Activated CD8-positive, alpha-beta memory T cell treated with anti-CD3 and anti-CD28 coated beads, Interleukin-2, amount 10 ng/mL, durations not matched to agents 7 days and 5 days (primary cell): ENCODE results near the gene NOP10. TPM values are rescaled to one million over a fixed set of nuclear protein-coding genes. Genes with fewer than 3 reads are reported as not detected.
"Not testable (repeated sequence)": the region's sequence is repeated elsewhere in the genome, so short reads cannot be mapped to it uniquely, and the experiment has no call there.

ENCODE experiments used
- ATAC-seq: fragments of 150-1000 bp; cut with Tn5 transposase; one replicate; pipeline ENCODE4 v1.10.0; 2021; ENCODE audit warnings: moderate library complexity
- CTCF ChIA-PET: fragments of 350-600 bp; sonication (Branson Sonifier 250); formaldehyde crosslinking; loops from one replicate; lab custom pipeline; 2021; ENCODE audit warnings: antibody characterized with exemption; lab: Charles Lee
- DNase-seq: peaks from one replicate; pipeline ENCODE4 v3.0.0-alpha.2; 2020
- H3K27ac Mint-ChIP-seq: one replicate; pipeline ENCODE4 v1.8.0; 2021; ENCODE audit warnings: mild to moderate bottlenecking, mixed read lengths
- H3K27me3 Mint-ChIP-seq: one replicate; pipeline ENCODE4 v1.8.0; 2021; ENCODE audit warnings: mixed read lengths
- H3K36me3 Mint-ChIP-seq: one replicate; pipeline ENCODE4 v1.8.0; 2021; ENCODE audit warnings: mild to moderate bottlenecking, mixed read lengths
- H3K4me1 Mint-ChIP-seq: one replicate; pipeline ENCODE4 v1.8.0; 2021; ENCODE audit warnings: mixed read lengths
- H3K4me3 Mint-ChIP-seq: one replicate; pipeline ENCODE4 v1.8.0; 2021; ENCODE audit warnings: mild to moderate bottlenecking, moderate library complexity, mixed read lengths
- H3K9me3 Mint-ChIP-seq: one replicate; pipeline ENCODE4 v1.8.0; 2022; ENCODE audit warnings: low read depth, mixed read lengths
- total RNA-seq, 2 experiments: library from RNA; stranded (reverse); gene quantifications; one replicate each; pipeline ENCODE4 v1.2.3, GENCODE V29; 2021

Gene NOP10
- 100 to 1,000 TPM; 166 to 249 TPM for total RNA-seq

GRCh38 chr15:34342737-34343575 lies at the start of gene NOP10, which contains the start of gene NUTM1:
TSS of gene NOP10 (minus strand) at chr15:34343136. CDS start at chr15:34343073, 63 bp downstream.
TSS of gene NUTM1 (plus strand) at chr15:34343315. CDS start at chr15:34343697, 382 bp downstream.
- CTCF ChIA-PET: interaction anchor here (0.8 to 3.2 kb wide), 23 partner anchors 9 to 280 kb away, joined by 3 to 55 read pairs (median 4); partner anchors contain the start of genes KATNBL1 and LPCAT4
- ATAC-seq (peak; percentile 85), DNase-seq (peak; percentile 96)
- Mint-ChIP-seq H3K27ac (peak within 1 kb of the TSS; percentile 67), H3K4me1 (peaks cover 29% of the 10 kb centered on the region), H3K9me3 (no peaks in the 10 kb centered on the region), H3K4me3 (no peak within 1 kb of the TSS), H3K36me3 (peaks cover 23% of the 10 kb centered on the region), H3K27me3 (peaks cover 2% of the 10 kb centered on the region)

GRCh38 chr15:34389594-34390086 lies 46.7 kb upstream of the NOP10 start:
- H3K4me3 Mint-ChIP-seq, ATAC-seq, CTCF ChIA-PET, H3K4me1 Mint-ChIP-seq, DNase-seq, H3K36me3 Mint-ChIP-seq, H3K27me3 Mint-ChIP-seq, H3K9me3 Mint-ChIP-seq, H3K27ac Mint-ChIP-seq: not testable (repeated sequence)

DNA sequence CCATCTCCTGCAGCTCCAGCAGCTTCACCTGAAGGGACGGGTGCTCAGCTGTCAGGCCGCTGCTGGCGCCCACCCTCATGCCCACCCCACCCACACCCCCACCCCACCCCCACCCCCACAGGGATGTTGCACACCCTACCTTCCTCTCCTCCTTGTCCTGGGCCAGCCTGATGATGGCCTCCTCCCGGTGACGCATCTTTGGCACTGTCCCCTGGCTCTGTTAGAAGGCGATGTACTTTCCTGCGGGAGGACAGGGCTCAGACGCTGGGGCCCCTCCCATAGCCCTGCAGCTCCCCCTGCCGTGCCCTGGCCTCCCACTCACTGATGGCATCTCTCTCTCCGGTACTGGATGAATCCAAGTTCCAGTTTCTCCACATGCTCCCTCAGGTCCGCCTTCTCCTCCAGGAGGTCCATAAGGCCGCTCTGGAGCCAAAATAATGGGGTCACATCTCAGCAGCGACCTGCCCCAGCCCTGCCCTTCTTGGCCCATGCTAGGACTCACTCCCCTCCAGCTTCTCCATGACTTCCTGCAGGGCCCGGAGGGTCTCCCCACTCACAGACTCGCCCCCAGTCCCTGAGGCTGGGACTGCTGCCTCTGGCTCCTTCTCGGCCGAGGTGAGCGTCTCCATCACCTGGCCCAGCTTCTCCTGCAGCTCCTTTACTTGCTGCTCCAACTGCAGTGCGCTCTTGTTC lies 39.0 kb upstream of the NOP10 start:
- H3K27ac Mint-ChIP-seq, H3K4me1 Mint-ChIP-seq, H3K27me3 Mint-ChIP-seq, H3K36me3 Mint-ChIP-seq, DNase-seq, H3K4me3 Mint-ChIP-seq, CTCF ChIA-PET, H3K9me3 Mint-ChIP-seq, ATAC-seq: not testable (repeated sequence)

DNA sequence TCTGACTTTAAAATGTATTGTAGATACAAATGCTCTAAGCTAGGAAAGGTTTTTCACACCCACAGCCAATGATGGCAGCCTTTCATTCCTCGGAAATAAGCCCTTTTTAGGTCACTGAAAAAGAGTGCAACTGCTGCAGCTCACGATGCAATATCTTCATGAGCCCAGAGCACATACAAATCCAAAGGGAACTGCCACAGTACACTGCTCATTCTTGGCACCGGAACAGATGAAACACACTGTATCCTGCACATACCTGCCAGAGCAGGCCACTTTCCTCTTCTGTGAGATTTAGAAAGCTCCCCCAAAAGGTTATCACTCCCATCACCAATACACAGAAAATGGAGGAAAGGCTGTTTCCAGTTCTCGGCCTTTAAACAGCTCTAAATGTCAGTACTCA lies 37.6 kb upstream of the NOP10 start:
- H3K9me3 Mint-ChIP-seq, ATAC-seq, DNase-seq, H3K36me3 Mint-ChIP-seq, CTCF ChIA-PET, H3K27me3 Mint-ChIP-seq, H3K4me3 Mint-ChIP-seq, H3K4me1 Mint-ChIP-seq, H3K27ac Mint-ChIP-seq: not testable (repeated sequence)

GRCh38 chr15:34376856-34377255 lies 33.9 kb upstream of the NOP10 start:
- H3K27me3 Mint-ChIP-seq: no peaks in the 10 kb centered on the region
- no peak for DNase-seq
- H3K4me3 Mint-ChIP-seq: no peak overlapping the region
- CTCF ChIA-PET: interaction anchor here (0.9 kb wide), 1 partner anchor 9 kb away, joined by 4 read pairs; the partner anchor contains the start of gene LPCAT4
- ATAC-seq: no peak
- H3K27ac Mint-ChIP-seq: no peak overlapping the region
- no peaks in the 10 kb centered on the region for H3K4me1 Mint-ChIP-seq
- H3K9me3 Mint-ChIP-seq: no peaks in the 10 kb centered on the region
- peaks cover 5% of the 10 kb centered on the region for H3K36me3 Mint-ChIP-seq

GRCh38 chr15:34375541-34375940 lies 32.6 kb upstream of the NOP10 start:
- not testable (repeated sequence) for ATAC-seq, H3K4me3 Mint-ChIP-seq, H3K9me3 Mint-ChIP-seq, DNase-seq, H3K36me3 Mint-ChIP-seq, H3K4me1 Mint-ChIP-seq, H3K27me3 Mint-ChIP-seq, H3K27ac Mint-ChIP-seq
- CTCF ChIA-PET: interaction anchor here (1.2 kb wide), 1 partner anchor 33 kb away, joined by 6 read pairs; the partner anchor contains the start of genes NOP10 and NUTM1

DNA sequence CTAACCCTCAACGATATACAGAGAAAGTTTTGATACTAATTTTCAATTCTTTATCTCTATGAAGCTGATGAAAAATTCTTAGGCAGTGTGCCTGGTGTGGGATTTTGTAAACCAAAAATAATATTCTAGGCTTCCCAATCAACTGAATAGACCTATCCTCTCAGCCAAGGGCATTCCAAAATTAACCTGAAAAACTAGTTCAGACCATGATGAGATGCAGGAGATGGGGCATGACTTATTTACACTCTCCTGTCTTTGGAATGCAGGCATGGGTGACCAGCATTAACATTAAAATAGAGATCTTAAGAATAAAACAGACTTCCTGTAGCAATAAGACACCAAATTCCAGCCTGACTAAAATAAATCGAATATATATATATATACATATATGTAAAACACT lies 31.9 kb upstream of the NOP10 start:
- no peak overlapping the region for H3K27ac Mint-ChIP-seq
- CTCF ChIA-PET: no interaction called here
- DNase-seq (no peak), ATAC-seq (no peak)
- no peaks in the 10 kb centered on the region for H3K27me3 Mint-ChIP-seq
- H3K36me3 Mint-ChIP-seq: peaks cover 7% of the 10 kb centered on the region
- peaks cover 6% of the 10 kb centered on the region for H3K4me1 Mint-ChIP-seq
- H3K4me3 Mint-ChIP-seq: no peak overlapping the region
- H3K9me3 Mint-ChIP-seq: no peaks in the 10 kb centered on the region

DNA sequence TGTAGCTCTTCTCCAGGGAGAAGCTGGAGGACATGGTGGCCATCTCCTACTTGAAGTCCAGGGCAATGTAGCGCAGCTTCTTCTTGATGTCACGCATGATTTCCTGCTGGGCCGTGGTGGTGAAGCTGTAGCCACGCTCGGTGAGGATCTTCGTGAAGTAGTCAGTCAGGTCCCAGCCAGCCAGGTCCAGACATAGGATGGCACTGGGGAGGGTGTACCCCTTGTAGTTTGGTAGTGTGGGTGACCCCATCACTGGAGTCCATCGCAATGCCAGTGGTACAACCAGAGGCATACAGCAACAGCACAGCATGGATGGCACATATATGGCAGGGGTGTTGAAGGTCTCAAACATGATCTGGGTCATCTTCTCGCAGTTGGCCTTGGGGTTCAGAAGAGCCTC lies 31.0 kb upstream of the NOP10 start:
- peaks cover 6% of the 10 kb centered on the region for H3K36me3 Mint-ChIP-seq
- H3K4me3 Mint-ChIP-seq: no peak overlapping the region
- no peak overlapping the region for H3K27ac Mint-ChIP-seq
- no peaks in the 10 kb centered on the region for H3K9me3 Mint-ChIP-seq
- H3K4me1 Mint-ChIP-seq: peaks cover 12% of the 10 kb centered on the region
- ATAC-seq (no peak), DNase-seq (no peak)
- H3K27me3 Mint-ChIP-seq: no peaks in the 10 kb centered on the region
- CTCF ChIA-PET: no interaction called here

GRCh38 chr15:34370643-34371042 lies 27.7 kb upstream of the NOP10 start:
- no peak for ATAC-seq
- no peaks in the 10 kb centered on the region for H3K27me3 Mint-ChIP-seq
- CTCF ChIA-PET: no interaction called here
- H3K4me1 Mint-ChIP-seq: peaks cover 24% of the 10 kb centered on the region
- no peak overlapping the region for H3K4me3 Mint-ChIP-seq
- peaks cover 5% of the 10 kb centered on the region for H3K36me3 Mint-ChIP-seq
- no peaks in the 10 kb centered on the region for H3K9me3 Mint-ChIP-seq
- H3K27ac Mint-ChIP-seq: no peak overlapping the region
- DNase-seq: no peak

- no peaks in the 10 kb centered on the region for H3K27me3 Mint-ChIP-seq
- no peak overlapping the region for H3K27ac Mint-ChIP-seq
- H3K9me3 Mint-ChIP-seq: no peaks in the 10 kb centered on the region
- no peak overlapping the region for H3K4me3 Mint-ChIP-seq
- no peak for DNase-seq
- no peak for ATAC-seq
- peaks cover 5% of the 10 kb centered on the region for H3K36me3 Mint-ChIP-seq
- CTCF ChIA-PET: no interaction called here
- H3K4me1 Mint-ChIP-seq: peaks cover 29% of the 10 kb centered on the region
Observed at GRCh38 chr15:34370129-34370528, 27.2 kb upstream of the NOP10 start.

DNA sequence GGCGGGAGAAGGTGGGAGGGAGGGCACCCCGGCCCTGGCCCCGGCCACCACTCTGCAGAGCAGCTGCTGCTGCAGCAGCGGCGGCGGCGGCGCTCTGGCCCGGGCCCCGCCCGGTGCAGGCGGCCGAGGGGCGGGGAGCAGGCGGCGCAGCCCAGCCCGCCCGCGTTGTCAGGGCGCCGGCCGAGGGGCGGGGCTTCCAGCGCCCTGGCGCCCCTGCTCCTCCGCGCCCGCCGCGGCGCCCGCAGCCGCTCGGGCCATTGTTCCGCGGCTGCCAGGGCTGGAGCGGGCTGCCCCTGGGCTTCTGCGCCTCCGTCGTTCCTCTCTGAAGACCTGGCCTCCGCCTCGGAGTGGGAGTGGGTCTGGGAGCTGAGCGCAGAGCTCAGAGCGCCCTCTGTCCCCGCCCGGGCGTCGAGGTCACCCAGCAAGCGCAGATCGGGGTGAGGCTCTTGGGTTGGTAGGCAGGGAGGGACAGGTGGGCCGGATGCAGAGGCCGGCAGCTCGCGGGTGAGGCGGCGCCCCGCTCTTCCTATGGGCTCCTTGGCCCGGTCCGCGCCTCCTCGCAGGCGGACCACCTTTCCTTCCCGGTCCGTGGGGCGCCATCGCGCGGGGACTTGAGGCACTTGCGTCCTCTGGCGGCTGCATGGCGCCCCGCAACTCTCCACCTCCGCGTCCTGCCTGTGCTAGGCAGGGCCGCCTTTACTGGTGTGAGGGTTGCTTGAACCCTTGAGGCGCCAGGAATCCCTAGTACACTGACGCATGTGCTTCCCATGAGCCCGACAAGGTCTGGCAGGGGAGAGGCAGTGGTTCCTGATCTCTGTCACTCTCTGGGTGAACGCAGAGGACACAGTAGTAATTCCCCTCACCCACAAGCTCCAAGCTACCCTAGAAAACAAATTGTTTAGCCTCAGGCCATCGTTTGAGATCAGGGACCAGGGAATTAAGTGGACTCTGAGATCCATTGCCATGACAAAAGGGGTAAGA lies 24.5 kb upstream of the NOP10 start, which contains the start of gene LPCAT4:
TSS of gene LPCAT4 (minus strand) at position 96 of the 981 bp plus-strand sequence. CDS start 96 bp downstream, outside the sequence.
- Mint-ChIP-seq H3K4me3 (peak within 1 kb of the TSS; percentile 96), H3K27me3 (no peaks in the 10 kb centered on the region), H3K4me1 (peaks cover 41% of the 10 kb centered on the region), H3K9me3 (no peaks in the 10 kb centered on the region), H3K36me3 (peaks cover 22% of the 10 kb centered on the region), H3K27ac (peak within 1 kb of the TSS; percentile 97)
- ATAC-seq (peak; percentile 87), DNase-seq (peak; percentile 95)
- CTCF ChIA-PET: interaction anchor here (0.7 to 4.1 kb wide), 29 partner anchors 9 to 305 kb away, joined by 3 to 55 read pairs (median 6); partner anchors contain the start of genes EMC4, EMC7, GOLGA8A and GOLGA8B

GRCh38 chr15:34366271-34367065 lies 23.5 kb upstream of the NOP10 start:
- Mint-ChIP-seq H3K27me3 (no peaks in the 10 kb centered on the region), H3K4me1 (peaks cover 41% of the 10 kb centered on the region), H3K27ac (peak overlapping the region; percentile 89), H3K36me3 (peaks cover 25% of the 10 kb centered on the region), H3K9me3 (no peaks in the 10 kb centered on the region), H3K4me3 (peak overlapping the region; percentile 96)
- peak; percentile 11 for ATAC-seq
- peak; percentile 79 for DNase-seq
- CTCF ChIA-PET: interaction anchor here (0.7 to 4.1 kb wide), 27 partner anchors 9 to 304 kb away, joined by 3 to 55 read pairs (median 6); partner anchors contain the start of genes EMC4, GOLGA8A, GOLGA8B and NOP10
